Memory B cell (primary cell): ENCODE measurements around the gene GPATCH8.
A peak's percentile ranks its signal among the peaks of the same experiment; 100 is the strongest.

Experiments
- ATAC-seq: fragments of 150-1000 bp; cut with Tn5 transposase; 2 replicates; pipeline ENCODE4 v1.10.0; 2021; ENCODE audit warnings: low read depth, mild to moderate bottlenecking, moderate library complexity
- DNase-seq, 2 donors: peaks; one replicate each; pipeline ENCODE4 v3.0.0; 2022; ENCODE audit warnings: low spot score in 2 of 2
- H3K27ac Mint-ChIP-seq: one replicate; pipeline ENCODE4 v1.8.0; 2022; ENCODE audit warnings: mild to moderate bottlenecking, moderate library complexity, mixed read lengths
- H3K27me3 Mint-ChIP-seq: one replicate; pipeline ENCODE4 v1.8.0; 2022; ENCODE audit warnings: mixed read lengths
- H3K36me3 Mint-ChIP-seq: one replicate; pipeline ENCODE4 v1.8.0; 2022; ENCODE audit warnings: mild to moderate bottlenecking, mixed read lengths
- H3K4me1 Mint-ChIP-seq: one replicate; pipeline ENCODE4 v1.8.0; 2022; ENCODE audit warnings: mixed read lengths
- H3K4me3 Mint-ChIP-seq: one replicate; pipeline ENCODE4 v1.8.0; 2022; ENCODE audit warnings: mild to moderate bottlenecking, moderate library complexity, mixed read lengths
- H3K9me3 Mint-ChIP-seq: one replicate; pipeline ENCODE4 v1.8.0; 2022; ENCODE audit warnings: mixed read lengths

The GPATCH8 gene

GRCh38 chr17:44360826-44361225 lies 142.4 kb downstream of the GPATCH8 start:
- H3K9me3 Mint-ChIP-seq = no peaks in the 10 kb centered on the region
- ATAC-seq (no peak), DNase-seq (no peak)
- H3K36me3 Mint-ChIP-seq = no peaks in the 10 kb centered on the region
- peaks cover 16% of the 10 kb centered on the region for H3K4me1 Mint-ChIP-seq
- H3K27me3 Mint-ChIP-seq = peaks cover 5% of the 10 kb centered on the region
- H3K27ac Mint-ChIP-seq = no peak overlapping the region
- no peak overlapping the region for H3K4me3 Mint-ChIP-seq

GRCh38 chr17:44360144-44360533 lies 143.1 kb downstream of the GPATCH8 start:
- Mint-ChIP-seq H3K36me3 (no peaks in the 10 kb centered on the region), H3K27me3 (peaks cover 5% of the 10 kb centered on the region), H3K4me1 (peaks cover 16% of the 10 kb centered on the region), H3K9me3 (no peaks in the 10 kb centered on the region), H3K27ac (no peak overlapping the region), H3K4me3 (no peak overlapping the region)
- DNase-seq = no peak
- no peak for ATAC-seq

- Mint-ChIP-seq H3K9me3 (no peaks in the 10 kb centered on the region), H3K27ac (no peak overlapping the region), H3K4me1 (peaks cover 16% of the 10 kb centered on the region), H3K4me3 (no peak overlapping the region), H3K27me3 (peaks cover 5% of the 10 kb centered on the region), H3K36me3 (no peaks in the 10 kb centered on the region)
- ATAC-seq (no peak), DNase-seq (no peak)
Observed at GRCh38 chr17:44359458-44360143, 143.6 kb downstream of the GPATCH8 start.

- H3K27ac Mint-ChIP-seq = peak overlapping the region; percentile 76
- H3K36me3 Mint-ChIP-seq = no peaks in the 10 kb centered on the region
- H3K9me3 Mint-ChIP-seq = no peaks in the 10 kb centered on the region
- H3K4me1 Mint-ChIP-seq = peaks cover 16% of the 10 kb centered on the region
- H3K4me3 Mint-ChIP-seq = no peak overlapping the region
- peak; percentile 20 for ATAC-seq
- no peak for DNase-seq
- H3K27me3 Mint-ChIP-seq = peaks cover 5% of the 10 kb centered on the region
Observed at GRCh38 chr17:44359006-44359405, 144.2 kb downstream of the GPATCH8 start.

- no peak overlapping the region for H3K4me3 Mint-ChIP-seq
- no peak overlapping the region for H3K27ac Mint-ChIP-seq
- no peak for DNase-seq
- no peak for ATAC-seq
- H3K27me3 Mint-ChIP-seq = peaks cover 5% of the 10 kb centered on the region
- no peaks in the 10 kb centered on the region for H3K9me3 Mint-ChIP-seq
- no peaks in the 10 kb centered on the region for H3K36me3 Mint-ChIP-seq
- peaks cover 18% of the 10 kb centered on the region for H3K4me1 Mint-ChIP-seq
Observed at GRCh38 chr17:44358066-44358465, 145.1 kb downstream of the GPATCH8 start.

- Mint-ChIP-seq H3K9me3 (no peaks in the 10 kb centered on the region), H3K4me3 (no peak overlapping the region), H3K36me3 (peaks cover 10% of the 10 kb centered on the region), H3K27ac (no peak overlapping the region), H3K27me3 (peaks cover 2% of the 10 kb centered on the region), H3K4me1 (peaks cover 20% of the 10 kb centered on the region)
- DNase-seq = no peak
- ATAC-seq = no peak
Observed at GRCh38 chr17:44356241-44356640, 147.0 kb downstream of the GPATCH8 start.

- DNase-seq = no peak
- no peaks in the 10 kb centered on the region for H3K27me3 Mint-ChIP-seq
- H3K4me1 Mint-ChIP-seq = peaks cover 22% of the 10 kb centered on the region
- peaks cover 10% of the 10 kb centered on the region for H3K36me3 Mint-ChIP-seq
- ATAC-seq = no peak
- H3K27ac Mint-ChIP-seq = no peak overlapping the region
- no peak overlapping the region for H3K4me3 Mint-ChIP-seq
- no peaks in the 10 kb centered on the region for H3K9me3 Mint-ChIP-seq
Observed at GRCh38 chr17:44355642-44356099, 147.5 kb downstream of the GPATCH8 start.

- Mint-ChIP-seq H3K36me3 (peaks cover 10% of the 10 kb centered on the region), H3K27ac (no peak overlapping the region), H3K4me3 (peak overlapping the region; percentile 75), H3K9me3 (no peaks in the 10 kb centered on the region), H3K4me1 (peaks cover 20% of the 10 kb centered on the region), H3K27me3 (no peaks in the 10 kb centered on the region)
- ATAC-seq = peak; percentile 56
- peak; percentile 68 to 78 for DNase-seq
Observed at GRCh38 chr17:44354582-44355561, 148.3 kb downstream of the GPATCH8 start.

GRCh38 chr17:44353672-44354331 lies 149.4 kb downstream of the GPATCH8 start:
- H3K9me3 Mint-ChIP-seq = no peaks in the 10 kb centered on the region
- H3K36me3 Mint-ChIP-seq = peaks cover 10% of the 10 kb centered on the region
- no peaks in the 10 kb centered on the region for H3K27me3 Mint-ChIP-seq
- no peak overlapping the region for H3K27ac Mint-ChIP-seq
- DNase-seq = no peak
- peaks cover 22% of the 10 kb centered on the region for H3K4me1 Mint-ChIP-seq
- peak; percentile 42 for ATAC-seq
- H3K4me3 Mint-ChIP-seq = peak overlapping the region; percentile 62

GRCh38 chr17:44352828-44353671 lies 150.2 kb downstream of the GPATCH8 start:
- no peak for DNase-seq
- peak overlapping the region; percentile 71 for H3K4me3 Mint-ChIP-seq
- no peak for ATAC-seq
- H3K9me3 Mint-ChIP-seq = no peaks in the 10 kb centered on the region
- peaks cover 10% of the 10 kb centered on the region for H3K36me3 Mint-ChIP-seq
- H3K27ac Mint-ChIP-seq = no peak overlapping the region
- no peaks in the 10 kb centered on the region for H3K27me3 Mint-ChIP-seq
- peaks cover 25% of the 10 kb centered on the region for H3K4me1 Mint-ChIP-seq

- peaks cover 27% of the 10 kb centered on the region for H3K4me1 Mint-ChIP-seq
- H3K27me3 Mint-ChIP-seq = no peaks in the 10 kb centered on the region
- no peak overlapping the region for H3K27ac Mint-ChIP-seq
- no peak for ATAC-seq
- peaks cover 10% of the 10 kb centered on the region for H3K36me3 Mint-ChIP-seq
- H3K4me3 Mint-ChIP-seq = peak overlapping the region; percentile 71
- DNase-seq = no peak
- no peaks in the 10 kb centered on the region for H3K9me3 Mint-ChIP-seq
Observed at GRCh38 chr17:44351961-44352827, 151.0 kb downstream of the GPATCH8 start.

- ATAC-seq (no peak), DNase-seq (no peak)
- no peak overlapping the region for H3K27ac Mint-ChIP-seq
- H3K36me3 Mint-ChIP-seq = peaks cover 10% of the 10 kb centered on the region
- no peak overlapping the region for H3K4me3 Mint-ChIP-seq
- H3K9me3 Mint-ChIP-seq = no peaks in the 10 kb centered on the region
- no peaks in the 10 kb centered on the region for H3K27me3 Mint-ChIP-seq
- H3K4me1 Mint-ChIP-seq = peaks cover 28% of the 10 kb centered on the region
Observed at GRCh38 chr17:44351464-44351863, 151.7 kb downstream of the GPATCH8 start.
